Forelimb muscle (tissue), 1 donor: Measurements from ENCODE around the gene OR8H1. TPM values are rescaled to one million over a fixed set of nuclear protein-coding genes. Genes with fewer than 3 reads are reported as not detected.

Experiments
- DNase-seq: peaks from one replicate; pipeline ENCODE4 v3.0.0-alpha.2; 2013; ENCODE audit warnings: low read depth
- polyA plus RNA-seq: library from polyadenylated mRNA; unstranded; fragments of 120-200 nt; gene quantifications from one replicate; pipeline ENCODE4 v1.2.1, GENCODE V29; 2013; ENCODE audit not compliant: insufficient read length

Gene OR8H1
- polyA plus RNA-seq: not detected

GRCh38 chr11:56292154-56292553 is at the start of gene OR8H1:
Gene OR8H1 (minus strand): TSS chr11:56292254. CDS start chr11:56291062, 1,192 bp downstream.
- DNase-seq: no peak

GRCh38 chr11:56340289-56340688 is 48.2 kb upstream of the OR8H1 start:
- no peak for DNase-seq

GRCh38 chr11:56333156-56333555 is 41.1 kb upstream of the OR8H1 start:
- DNase-seq: no peak

DNA sequence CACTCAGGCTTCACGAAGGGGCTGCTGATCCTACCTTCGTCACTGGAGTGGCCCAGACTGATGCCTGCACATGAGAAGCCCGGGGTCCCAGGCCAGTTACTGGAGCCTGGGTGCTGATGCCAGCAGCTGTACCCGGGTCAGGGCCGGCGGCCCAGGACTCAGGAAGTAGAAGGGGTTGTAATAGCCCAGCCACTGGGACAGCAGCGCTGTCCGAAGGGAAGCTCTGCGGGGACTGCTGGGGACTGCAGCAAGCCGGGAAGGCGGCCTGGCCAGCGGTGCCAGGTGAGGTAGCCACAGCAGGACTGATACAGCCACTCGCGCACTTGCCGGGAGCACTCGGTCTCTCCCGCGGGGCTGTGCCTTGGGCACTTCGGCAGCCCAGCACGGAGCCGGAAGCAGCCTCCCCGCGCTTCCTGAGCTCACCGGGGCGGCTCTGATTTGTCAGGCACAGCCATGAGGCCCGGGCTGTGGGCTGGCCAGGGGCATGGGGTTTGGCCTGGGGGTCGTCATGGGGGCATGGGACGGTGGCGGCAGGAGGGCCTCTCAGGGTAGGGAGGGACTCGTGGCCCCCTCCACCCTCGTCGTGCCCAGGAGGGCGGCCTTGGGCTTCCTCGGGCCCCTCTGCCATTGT is 39.9 kb upstream of the OR8H1 start:
- DNase-seq: no peak

- DNase-seq: no peak
Observed at GRCh38 chr11:56314844-56315243, 22.8 kb upstream of the OR8H1 start, which contains the start of gene OR8K3. Gene OR8K3 (plus strand): TSS chr11:56315144. CDS start chr11:56318307, 3,163 bp downstream.

DNA sequence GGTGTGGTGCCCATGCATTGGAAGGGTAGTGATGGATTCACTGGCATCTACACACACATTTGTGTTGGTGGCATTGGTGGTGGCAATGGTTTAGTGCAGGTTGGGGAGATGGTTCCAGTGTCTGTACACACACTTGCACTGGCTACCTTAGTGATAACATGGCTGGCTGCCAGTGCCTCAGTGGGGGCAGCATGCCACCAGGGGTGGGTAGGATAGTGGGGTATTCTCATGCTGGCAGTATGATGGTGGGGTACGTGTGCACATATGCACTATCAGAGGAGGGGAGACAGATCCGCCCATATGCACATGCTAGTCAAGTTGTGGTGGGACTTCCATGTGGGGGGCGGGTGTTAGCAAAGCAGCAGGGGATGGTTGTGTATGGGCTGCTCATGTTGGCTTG is 15.8 kb upstream of the OR8H1 start:
- no peak for DNase-seq

GRCh38 chr11:56296898-56297297 is 4.8 kb upstream of the OR8H1 start:
- DNase-seq: no peak

DNA sequence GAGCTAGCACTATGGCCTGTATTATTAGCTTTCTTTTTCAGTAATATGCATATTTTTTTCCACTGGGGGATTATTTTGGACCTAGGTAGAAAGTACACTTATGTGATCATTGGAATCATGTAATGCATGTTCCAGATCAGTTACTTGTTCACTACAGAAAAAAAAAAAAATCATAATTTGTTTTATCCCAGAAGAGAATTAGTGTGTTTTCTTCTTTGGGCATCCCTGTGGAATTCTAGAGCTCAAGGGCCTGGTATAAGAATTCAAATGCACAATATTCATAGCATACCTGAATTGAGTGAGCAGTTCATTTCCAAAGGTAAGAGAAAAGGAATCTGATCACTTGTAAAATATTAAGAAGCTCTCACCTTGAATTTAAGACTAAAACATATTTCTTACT is 18.2 kb downstream of the OR8H1 start, which contains the start of gene OR5T1:
Gene OR5T1 (plus strand): TSS at position 301 of the 400 bp plus-strand sequence. CDS start 1,485 bp downstream, outside the sequence.
- DNase-seq: no peak

- no peak for DNase-seq
Observed at GRCh38 chr11:56271092-56271491, 21.0 kb downstream of the OR8H1 start.

DNA sequence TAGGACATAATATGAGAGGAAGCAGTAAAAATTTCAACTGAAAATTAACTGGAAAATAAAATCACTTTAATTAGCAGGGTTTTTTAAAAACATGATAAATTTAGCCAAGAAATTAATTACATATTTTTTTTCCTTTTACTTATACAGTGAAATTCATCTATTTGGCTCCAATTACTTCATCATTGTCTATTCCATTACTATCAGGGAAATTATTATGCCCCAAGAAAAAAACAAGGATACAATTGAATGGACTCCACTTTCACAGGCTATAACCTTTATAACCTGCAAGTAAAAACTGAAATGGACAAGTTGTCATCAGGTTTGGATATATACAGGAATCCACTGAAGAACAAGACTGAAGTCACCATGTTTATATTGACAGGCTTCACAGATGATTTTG is 40.1 kb downstream of the OR8H1 start, which contains the start of gene OR5T3:
Gene OR5T3 (plus strand): TSS at position 301 of the 400 bp plus-strand sequence. CDS start 0 bp downstream, at position 301.
- DNase-seq: no peak

Other genes starting within 250 kb of the OR8H1 start
- gene OR8I2, start 198.9 kb downstream of the OR8H1 start, polyA plus RNA-seq: not detected
- 0.08 TPM for gene OR8H2, start 188.6 kb downstream of the OR8H1 start, polyA plus RNA-seq
- gene OR8H3, start 169.9 kb downstream of the OR8H1 start, polyA plus RNA-seq: not detected
- gene OR8J3, start 152.1 kb downstream of the OR8H1 start, polyA plus RNA-seq: not detected
- gene OR8K5, start 131.9 kb downstream of the OR8H1 start, polyA plus RNA-seq: not detected
- not detected for gene OR5J2, start 115.6 kb downstream of the OR8H1 start, polyA plus RNA-seq
- gene OR5T2, start 58.0 kb downstream of the OR8H1 start, polyA plus RNA-seq: not detected
- gene OR5T3, start 40.0 kb downstream of the OR8H1 start, polyA plus RNA-seq: not detected
- gene OR5T1, start 18.1 kb downstream of the OR8H1 start, polyA plus RNA-seq: not detected
- not detected for gene OR8K3, start 22.9 kb upstream of the OR8H1 start, polyA plus RNA-seq
- gene OR8K1, start 53.8 kb upstream of the OR8H1 start, polyA plus RNA-seq: not detected
- gene OR8J1, start 62.0 kb upstream of the OR8H1 start, polyA plus RNA-seq: not detected
- not detected for gene OR8U1, start 83.4 kb upstream of the OR8H1 start, polyA plus RNA-seq
- not detected for gene OR5AL1, start 120.4 kb upstream of the OR8H1 start, polyA plus RNA-seq
- gene OR5M3, start 181.1 kb upstream of the OR8H1 start, polyA plus RNA-seq: not detected
- gene OR5M8, start 199.1 kb upstream of the OR8H1 start, polyA plus RNA-seq: not detected